ENCODE data around the gene ACTRT3.

ACTRT3 gene

DNA sequence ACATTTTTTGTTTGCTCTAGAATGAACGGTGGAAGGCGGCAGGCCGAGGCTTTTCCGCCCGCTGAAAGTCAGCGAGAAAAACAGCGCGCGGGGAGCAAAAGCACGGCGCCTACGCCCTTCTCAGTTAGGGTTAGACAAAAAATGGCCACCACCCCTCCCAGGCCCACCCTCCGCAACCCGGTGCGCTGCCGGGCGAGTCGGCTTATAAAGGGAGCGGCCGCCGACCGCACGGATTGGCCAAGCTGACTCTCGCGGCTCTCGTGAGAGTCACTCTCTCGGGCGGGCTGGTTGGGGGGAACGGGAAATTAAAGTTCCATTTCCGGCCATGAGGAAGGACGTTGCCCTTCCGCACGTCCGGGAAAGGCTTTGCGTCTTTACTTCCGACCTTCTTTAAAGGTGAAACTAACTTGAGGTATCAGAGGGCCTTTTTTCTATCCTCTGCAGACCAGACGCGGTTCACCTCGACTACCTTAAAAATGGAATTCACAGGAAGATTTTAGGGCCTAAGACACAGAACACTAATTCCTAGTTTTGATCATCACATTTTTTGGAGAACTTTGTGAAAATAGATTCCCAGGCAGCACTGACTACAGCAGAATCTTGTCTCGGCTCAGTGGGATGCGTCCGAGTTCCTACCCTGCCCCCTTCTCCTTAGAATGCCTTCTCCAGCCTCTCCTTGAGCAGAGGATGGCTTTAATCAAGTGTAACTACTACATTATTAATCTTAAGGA, 4.3 kb downstream of the ACTRT3 start, which contains the start of gene TERC (continued):
- TF ChIP-seq, protein P1, sequence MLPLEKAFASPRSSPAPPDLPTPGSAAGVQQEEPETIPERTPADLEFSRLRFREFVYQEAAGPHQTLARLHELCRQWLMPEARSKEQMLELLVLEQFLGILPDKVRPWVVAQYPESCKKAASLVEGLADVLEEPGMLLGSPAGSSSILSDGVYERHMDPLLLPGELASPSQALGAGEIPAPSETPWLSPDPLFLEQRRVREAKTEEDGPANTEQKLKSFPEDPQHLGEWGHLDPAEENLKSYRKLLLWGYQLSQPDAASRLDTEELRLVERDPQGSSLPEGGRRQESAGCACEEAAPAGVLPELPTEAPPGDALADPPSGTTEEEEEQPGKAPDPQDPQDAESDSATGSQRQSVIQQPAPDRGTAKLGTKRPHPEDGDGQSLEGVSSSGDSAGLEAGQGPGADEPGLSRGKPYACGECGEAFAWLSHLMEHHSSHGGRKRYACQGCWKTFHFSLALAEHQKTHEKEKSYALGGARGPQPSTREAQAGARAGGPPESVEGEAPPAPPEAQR (tag by site-specific recombination; IDR thresholded peaks at IDR 0.05) = no peak
- TF ChIP-seq, protein P2, sequence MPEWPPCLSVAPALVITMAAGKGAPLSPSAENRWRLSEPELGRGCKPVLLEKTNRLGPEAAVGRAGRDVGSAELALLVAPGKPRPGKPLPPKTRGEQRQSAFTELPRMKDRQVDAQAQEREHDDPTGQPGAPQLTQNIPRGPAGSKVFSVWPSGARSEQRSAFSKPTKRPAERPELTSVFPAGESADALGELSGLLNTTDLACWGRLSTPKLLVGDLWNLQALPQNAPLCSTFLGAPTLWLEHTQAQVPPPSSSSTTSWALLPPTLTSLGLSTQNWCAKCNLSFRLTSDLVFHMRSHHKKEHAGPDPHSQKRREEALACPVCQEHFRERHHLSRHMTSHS (tag by site-specific recombination; IDR thresholded peaks at IDR 0.05) = no peak
- TF ChIP-seq, protein P3, sequence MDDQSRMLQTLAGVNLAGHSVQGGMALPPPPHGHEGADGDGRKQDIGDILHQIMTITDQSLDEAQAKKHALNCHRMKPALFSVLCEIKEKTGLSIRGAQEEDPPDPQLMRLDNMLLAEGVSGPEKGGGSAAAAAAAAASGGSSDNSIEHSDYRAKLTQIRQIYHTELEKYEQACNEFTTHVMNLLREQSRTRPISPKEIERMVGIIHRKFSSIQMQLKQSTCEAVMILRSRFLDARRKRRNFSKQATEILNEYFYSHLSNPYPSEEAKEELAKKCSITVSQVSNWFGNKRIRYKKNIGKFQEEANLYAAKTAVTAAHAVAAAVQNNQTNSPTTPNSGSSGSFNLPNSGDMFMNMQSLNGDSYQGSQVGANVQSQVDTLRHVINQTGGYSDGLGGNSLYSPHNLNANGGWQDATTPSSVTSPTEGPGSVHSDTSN (CRISPR knock-in tag; IDR thresholded peaks at IDR 0.05) = no peak
- TF ChIP-seq OVOL3 (tag by site-specific recombination; IDR thresholded peaks at IDR 0.05) = no peak
- no peak for TF ChIP-seq ZNF121 (tag by site-specific recombination; IDR thresholded peaks at IDR 0.05)
- TF ChIP-seq ZNF626 (tag by site-specific recombination; IDR thresholded peaks at IDR 0.05) = no peak
- TF ChIP-seq, protein P4, sequence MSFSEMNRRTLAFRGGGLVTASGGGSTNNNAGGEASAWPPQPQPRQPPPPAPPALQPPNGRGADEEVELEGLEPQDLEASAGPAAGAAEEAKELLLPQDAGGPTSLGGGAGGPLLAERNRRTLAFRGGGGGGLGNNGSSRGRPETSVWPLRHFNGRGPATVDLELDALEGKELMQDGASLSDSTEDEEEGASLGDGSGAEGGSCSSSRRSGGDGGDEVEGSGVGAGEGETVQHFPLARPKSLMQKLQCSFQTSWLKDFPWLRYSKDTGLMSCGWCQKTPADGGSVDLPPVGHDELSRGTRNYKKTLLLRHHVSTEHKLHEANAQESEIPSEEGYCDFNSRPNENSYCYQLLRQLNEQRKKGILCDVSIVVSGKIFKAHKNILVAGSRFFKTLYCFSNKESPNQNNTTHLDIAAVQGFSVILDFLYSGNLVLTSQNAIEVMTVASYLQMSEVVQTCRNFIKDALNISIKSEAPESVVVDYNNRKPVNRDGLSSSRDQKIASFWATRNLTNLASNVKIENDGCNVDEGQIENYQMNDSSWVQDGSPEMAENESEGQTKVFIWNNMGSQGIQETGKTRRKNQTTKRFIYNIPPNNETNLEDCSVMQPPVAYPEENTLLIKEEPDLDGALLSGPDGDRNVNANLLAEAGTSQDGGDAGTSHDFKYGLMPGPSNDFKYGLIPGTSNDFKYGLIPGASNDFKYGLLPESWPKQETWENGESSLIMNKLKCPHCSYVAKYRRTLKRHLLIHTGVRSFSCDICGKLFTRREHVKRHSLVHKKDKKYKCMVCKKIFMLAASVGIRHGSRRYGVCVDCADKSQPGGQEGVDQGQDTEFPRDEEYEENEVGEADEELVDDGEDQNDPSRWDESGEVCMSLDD (tag by site-specific recombination; IDR thresholded peaks at IDR 0.05) = no peak
- TF ChIP-seq ZSCAN16 (tag by site-specific recombination; IDR thresholded peaks at IDR 0.05) = no peak
- TF ChIP-seq ZNF157 (tag by site-specific recombination; IDR thresholded peaks at IDR 0.05) = no peak
- TF ChIP-seq MYNN (tag by site-specific recombination; IDR thresholded peaks at IDR 0.05; ENCODE audit: borderline replicate concordance) = no peak
- TF ChIP-seq, protein P5, sequence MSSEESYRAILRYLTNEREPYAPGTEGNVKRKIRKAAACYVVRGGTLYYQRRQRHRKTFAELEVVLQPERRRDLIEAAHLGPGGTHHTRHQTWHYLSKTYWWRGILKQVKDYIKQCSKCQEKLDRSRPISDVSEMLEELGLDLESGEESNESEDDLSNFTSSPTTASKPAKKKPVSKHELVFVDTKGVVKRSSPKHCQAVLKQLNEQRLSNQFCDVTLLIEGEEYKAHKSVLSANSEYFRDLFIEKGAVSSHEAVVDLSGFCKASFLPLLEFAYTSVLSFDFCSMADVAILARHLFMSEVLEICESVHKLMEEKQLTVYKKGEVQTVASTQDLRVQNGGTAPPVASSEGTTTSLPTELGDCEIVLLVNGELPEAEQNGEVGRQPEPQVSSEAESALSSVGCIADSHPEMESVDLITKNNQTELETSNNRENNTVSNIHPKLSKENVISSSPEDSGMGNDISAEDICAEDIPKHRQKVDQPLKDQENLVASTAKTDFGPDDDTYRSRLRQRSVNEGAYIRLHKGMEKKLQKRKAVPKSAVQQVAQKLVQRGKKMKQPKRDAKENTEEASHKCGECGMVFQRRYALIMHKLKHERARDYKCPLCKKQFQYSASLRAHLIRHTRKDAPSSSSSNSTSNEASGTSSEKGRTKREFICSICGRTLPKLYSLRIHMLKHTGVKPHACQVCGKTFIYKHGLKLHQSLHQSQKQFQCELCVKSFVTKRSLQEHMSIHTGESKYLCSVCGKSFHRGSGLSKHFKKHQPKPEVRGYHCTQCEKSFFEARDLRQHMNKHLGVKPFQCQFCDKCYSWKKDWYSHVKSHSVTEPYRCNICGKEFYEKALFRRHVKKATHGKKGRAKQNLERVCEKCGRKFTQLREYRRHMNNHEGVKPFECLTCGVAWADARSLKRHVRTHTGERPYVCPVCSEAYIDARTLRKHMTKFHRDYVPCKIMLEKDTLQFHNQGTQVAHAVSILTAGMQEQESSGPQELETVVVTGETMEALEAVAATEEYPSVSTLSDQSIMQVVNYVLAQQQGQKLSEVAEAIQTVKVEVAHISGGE (tag by site-specific recombination; conservative IDR thresholded peaks at IDR 0.05; ENCODE audit: low read depth) = peak; percentile 92
- no peak for TF ChIP-seq ZNF266 (tag by site-specific recombination; IDR thresholded peaks at IDR 0.05; ENCODE audit: low read depth)
- TF ChIP-seq ZNF23 (tag by site-specific recombination; IDR thresholded peaks at IDR 0.05; ENCODE audit: borderline replicate concordance) = no peak
- no peak for TF ChIP-seq ZNF416 (tag by site-specific recombination; IDR thresholded peaks at IDR 0.05)
- TF ChIP-seq ZNF19 (tag by site-specific recombination; IDR thresholded peaks at IDR 0.05; ENCODE audit: low read depth) = no peak
- peak; percentile 53 for TF ChIP-seq SP3 (tag by site-specific recombination; IDR thresholded peaks at IDR 0.05)
- no peak for TF ChIP-seq ZNF514 (tag by site-specific recombination; IDR thresholded peaks at IDR 0.05)
- TF ChIP-seq PRDM1 (tag by site-specific recombination; IDR thresholded peaks at IDR 0.05) = peak; percentile 78
- no peak for TF ChIP-seq ZNF521 (tag by site-specific recombination; IDR thresholded peaks at IDR 0.05)
- TF ChIP-seq ZFP3 (tag by site-specific recombination; IDR thresholded peaks at IDR 0.05; ENCODE audit: low read depth) = no peak
- TF ChIP-seq ZFP41 (tag by site-specific recombination; IDR thresholded peaks at IDR 0.05; ENCODE audit: borderline replicate concordance) = no peak
- TF ChIP-seq ZNF133 (tag by site-specific recombination; IDR thresholded peaks at IDR 0.05) = no peak
- TF ChIP-seq, protein P6, sequence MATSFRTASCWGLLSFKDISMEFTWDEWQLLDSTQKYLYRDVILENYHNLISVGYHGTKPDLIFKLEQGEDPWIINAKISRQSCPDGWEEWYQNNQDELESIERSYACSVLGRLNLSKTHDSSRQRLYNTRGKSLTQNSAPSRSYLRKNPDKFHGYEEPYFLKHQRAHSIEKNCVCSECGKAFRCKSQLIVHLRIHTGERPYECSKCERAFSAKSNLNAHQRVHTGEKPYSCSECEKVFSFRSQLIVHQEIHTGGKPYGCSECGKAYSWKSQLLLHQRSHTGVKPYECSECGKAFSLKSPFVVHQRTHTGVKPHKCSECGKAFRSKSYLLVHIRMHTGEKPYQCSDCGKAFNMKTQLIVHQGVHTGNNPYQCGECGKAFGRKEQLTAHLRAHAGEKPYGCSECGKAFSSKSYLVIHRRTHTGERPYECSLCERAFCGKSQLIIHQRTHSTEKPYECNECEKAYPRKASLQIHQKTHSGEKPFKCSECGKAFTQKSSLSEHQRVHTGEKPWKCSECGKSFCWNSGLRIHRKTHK (tag by site-specific recombination; IDR thresholded peaks at IDR 0.05) = no peak
- no peak for TF ChIP-seq ZNF366 (tag by site-specific recombination; conservative IDR thresholded peaks at IDR 0.05)
- no peak for TF ChIP-seq GLIS2 (tag by site-specific recombination; IDR thresholded peaks at IDR 0.05)
- TF ChIP-seq ZNF747 (tag by site-specific recombination; IDR thresholded peaks at IDR 0.05) = no peak
- no peak for TF ChIP-seq ZNF391 (tag by site-specific recombination; IDR thresholded peaks at IDR 0.05; ENCODE audit: borderline replicate concordance, low read depth)

Measured in HEK293 (cell line).